EH (cell line): ENCODE measurements around the gene USP5.

Experiments
- DNase-seq: peaks from one replicate; pipeline ENCODE4 v3.0.0-alpha.2; 2015; ENCODE audit warnings: low read depth

The USP5 gene

DNA sequence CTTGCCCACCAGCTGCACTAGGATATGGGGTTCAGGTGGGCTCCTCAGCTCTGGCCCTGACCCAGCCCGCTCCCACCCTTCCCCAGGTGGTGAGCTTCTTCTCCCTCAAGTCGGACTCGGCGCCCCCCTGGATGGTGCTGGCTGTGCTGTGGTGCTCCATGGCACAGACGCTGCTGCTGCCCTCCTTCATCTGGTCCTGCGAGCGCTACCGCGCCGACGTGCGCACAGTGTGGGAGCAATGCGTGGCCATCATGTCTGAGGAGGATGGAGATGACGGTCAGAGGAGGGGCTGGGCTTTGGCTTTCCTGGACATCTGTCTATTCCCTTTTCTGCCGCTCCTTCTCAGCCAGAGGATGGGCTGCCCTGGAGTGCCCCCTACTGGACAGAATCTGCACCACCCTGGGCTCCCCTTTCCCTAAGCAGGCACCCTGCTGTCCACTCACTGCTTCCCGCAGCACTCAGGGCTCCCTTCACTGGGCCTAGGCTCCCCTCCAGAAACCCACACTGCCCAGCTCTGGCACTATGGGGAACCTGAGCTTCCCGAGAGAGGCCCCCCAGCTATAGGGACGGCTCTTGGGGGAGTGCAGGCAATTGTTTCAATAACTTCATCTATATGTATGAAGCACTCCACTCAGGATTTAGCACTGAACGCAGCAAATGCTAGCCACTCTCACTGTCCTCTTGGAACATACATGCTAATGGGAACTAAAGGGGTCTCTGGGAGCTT, 26.4 kb upstream of the USP5 start:
- DNase-seq, result peak; percentile 91

DNA sequence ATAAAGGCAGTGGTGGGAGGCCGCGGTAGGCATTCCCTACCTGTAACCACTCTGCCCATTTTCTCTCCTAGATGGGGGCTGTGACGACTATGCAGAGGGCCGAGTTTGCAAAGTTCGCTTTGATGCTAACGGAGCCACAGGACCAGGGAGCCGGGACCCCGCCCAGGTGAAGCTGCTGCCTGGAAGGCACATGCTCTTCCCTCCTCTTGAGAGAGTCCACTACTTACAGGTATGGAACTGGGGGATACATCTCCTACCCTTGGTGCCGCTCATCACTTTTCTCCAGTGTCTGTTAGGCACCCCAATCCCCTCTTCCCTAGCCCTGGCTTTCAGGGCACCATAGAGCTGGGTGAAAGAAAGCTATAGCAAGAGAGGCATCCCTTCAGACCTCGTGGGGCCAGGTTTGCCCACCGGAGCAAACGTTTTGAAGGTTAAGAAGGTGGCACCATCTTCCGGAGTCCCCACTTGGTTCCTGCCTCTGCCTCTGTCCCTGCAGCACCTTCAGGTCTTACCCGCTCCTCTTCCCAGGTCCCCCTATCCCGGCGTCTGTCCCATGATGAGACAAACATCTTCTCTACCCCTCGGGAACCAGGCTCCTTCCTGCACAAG, 25.7 kb upstream of the USP5 start:
- no peak for DNase-seq

DNA sequence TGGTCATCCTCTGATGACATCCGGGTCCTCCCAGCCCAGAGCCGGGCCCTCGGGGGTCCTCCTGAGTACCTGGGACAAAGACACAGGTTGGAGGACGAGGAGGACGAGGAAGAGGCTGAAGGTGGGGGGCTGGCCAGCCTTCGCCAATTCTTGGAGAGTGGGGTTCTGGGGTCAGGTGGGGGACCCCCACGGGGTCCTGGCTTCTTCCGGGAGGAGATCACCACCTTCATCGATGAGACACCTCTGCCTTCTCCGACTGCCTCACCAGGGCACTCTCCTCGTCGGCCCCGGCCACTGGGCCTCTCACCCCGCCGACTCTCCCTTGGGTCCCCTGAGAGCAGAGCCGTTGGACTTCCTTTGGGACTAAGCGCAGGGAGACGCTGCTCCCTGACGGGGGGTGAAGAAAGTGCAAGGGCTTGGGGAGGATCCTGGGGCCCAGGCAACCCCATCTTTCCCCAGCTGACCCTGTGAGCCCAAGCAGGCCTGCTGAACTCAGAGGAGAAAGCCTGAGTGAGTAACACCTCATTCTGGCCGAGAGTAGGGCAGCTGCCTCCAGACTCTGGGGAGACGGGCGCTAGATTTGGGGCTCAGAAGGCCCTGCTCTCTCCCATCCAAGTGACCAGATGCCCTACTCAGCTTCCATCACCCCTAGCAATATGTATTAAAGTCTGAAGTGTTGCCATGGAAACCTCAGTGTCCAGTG, 25.1 kb upstream of the USP5 start:
- DNase-seq, result no peak

DNA sequence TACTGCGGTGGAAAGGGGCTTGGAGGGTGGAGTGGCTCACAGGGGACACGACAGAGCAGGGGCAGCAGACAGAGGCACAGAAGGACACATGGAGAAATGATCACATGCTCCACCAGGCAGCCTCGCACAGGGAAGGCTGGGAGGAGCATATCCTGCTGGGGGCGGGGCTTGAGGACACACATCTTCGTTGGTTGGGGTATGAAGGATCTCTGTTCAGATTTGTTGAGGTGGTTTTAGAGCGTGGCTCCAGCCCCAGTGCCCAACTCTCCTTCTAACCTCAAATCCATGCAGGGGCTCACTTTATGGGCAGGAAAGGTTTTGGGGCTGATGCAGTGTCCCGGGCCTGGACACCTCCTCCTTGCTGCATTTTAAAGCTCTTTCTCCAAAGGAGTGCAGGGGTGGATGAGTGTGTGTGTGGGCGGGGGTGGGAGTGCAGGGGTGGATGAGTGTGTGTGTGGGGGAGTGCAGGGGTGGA, 24.5 kb upstream of the USP5 start:
- peak; percentile 87 for DNase-seq

DNA sequence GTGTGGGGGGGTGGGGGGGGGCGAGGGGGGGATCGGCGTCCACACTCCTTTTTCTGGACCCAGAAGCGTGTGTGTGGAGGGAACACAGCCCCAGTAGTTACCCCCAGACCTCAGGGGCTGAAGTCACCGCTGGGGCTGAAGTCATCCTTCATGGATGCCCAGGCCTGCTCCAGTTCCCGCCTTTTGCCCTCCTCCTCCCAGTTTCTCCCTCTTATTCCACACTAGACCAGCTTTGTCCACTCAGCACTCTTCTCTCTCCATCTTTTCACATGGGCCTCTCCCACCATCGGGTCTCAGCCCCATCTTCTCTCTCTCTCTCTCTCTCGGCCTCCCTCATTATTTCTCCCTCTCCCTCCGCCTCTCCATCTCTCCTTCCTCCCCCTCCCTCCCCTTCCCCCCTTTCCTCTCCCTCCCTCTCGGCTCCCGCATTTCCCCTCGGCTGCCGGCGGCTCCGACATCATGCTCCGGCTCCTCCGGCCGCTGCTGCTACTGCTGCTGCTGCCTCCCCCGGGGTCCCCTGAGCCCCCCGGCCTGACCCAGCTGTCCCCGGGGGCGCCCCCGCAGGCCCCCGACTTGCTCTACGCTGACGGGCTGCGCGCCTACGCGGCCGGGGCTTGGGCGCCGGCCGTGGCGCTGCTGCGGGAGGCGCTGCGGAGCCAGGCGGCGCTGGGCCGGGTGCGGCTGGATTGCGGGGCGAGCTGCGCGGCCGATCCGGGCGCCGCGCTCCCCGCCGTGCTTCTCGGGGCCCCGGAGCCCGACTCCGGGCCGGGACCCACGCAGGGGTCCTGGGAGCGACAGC, 23.8 kb upstream of the USP5 start, which contains the start of gene P3H3:
P3H3 (plus strand) TSS at position 426 of the 799 bp plus-strand sequence; CDS start at position 460, 34 bp downstream.
- peak; percentile 67 for DNase-seq

DNA sequence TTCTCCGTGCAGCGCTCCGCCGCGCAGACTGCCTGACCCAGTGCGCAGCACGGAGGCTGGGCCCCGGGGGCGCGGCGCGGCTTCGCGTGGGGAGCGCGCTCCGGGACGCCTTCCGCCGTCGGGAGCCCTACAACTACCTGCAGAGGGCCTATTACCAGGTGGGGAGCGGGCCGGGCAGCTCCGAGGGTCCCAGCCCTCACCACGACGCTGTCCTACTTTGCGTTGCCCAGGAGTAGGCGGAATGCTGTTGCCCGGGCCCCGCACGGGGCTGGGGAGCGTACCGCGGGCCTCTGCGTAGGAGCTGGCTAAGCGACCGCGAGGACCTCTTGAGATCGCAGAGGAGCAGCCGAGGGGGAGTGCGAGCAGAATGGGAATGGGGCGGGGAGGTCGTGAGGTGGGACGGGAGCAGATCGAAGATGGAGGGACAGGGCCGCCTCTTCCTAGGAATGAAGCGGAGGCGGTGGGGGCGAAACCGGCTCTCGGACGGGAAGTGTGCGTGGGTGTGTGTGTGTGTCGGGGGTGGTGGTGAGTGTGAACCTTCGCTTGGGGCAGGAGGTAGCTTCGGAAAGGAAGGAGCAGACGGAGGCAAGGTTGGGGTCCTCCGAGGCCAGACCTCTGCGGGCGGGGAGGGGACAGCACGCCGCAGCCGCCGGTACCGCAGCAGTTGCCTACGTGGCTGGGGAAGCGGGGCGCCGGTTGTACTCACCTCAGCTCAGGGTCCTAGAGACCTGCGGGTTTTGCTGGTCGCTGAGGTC, 23.0 kb upstream of the USP5 start:
- DNase-seq, result peak; percentile 67

DNA sequence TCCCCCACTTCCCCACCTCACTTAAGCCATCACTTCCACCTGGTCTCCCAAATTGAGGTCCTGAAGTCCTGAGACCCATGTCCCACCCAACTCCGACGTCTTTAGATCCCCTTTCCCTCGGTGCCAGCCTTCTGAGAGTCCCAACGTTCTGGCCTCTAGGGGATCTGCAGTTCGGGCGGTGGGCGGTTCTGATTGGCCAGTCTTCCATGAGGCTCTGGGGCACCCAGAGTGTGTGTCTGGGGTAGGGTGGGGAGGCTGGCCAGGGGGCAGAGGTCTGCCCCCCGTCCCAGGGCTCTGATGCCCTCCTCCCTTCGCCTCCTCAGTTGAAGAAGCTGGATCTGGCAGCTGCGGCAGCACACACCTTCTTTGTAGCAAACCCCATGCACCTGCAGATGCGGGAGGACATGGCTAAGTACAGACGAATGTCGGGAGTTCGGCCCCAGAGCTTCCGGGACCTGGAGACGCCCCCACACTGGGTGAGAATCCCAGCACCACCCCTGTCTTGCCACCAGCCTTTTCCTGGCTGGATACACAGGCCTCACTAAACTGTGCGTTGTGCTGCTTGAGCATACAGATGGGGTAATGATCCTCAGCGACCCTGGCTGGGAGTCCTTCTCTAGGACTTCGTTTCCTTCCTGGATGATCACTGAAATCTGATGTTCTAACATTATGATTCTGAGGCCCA, 22.3 kb upstream of the USP5 start:
- DNase-seq, result peak; percentile 68

DNA sequence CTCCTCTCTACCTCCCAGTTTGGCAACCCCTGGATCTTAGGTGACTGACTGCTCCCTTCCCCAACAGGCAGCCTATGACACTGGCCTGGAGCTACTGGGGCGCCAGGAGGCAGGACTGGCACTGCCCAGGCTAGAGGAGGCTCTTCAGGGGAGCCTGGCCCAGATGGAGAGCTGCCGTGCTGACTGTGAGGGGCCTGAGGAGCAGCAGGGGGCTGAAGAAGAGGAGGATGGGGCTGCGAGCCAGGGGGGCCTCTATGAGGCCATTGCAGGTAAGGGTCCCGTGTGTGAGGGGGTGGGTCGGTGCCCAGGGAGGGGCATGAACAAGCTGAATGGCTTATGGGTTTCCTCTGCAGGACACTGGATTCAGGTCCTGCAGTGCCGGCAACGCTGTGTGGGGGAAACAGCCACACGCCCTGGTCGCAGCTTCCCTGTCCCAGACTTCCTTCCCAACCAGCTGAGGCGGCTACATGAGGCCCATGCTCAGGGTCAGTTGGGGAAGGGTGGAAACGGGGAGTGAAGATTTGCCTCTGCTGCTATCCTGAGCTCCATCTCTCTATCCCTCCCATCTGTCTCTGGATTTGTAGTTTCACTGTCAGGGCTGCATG, 21.6 kb upstream of the USP5 start:
- DNase-seq, result no peak

DNA sequence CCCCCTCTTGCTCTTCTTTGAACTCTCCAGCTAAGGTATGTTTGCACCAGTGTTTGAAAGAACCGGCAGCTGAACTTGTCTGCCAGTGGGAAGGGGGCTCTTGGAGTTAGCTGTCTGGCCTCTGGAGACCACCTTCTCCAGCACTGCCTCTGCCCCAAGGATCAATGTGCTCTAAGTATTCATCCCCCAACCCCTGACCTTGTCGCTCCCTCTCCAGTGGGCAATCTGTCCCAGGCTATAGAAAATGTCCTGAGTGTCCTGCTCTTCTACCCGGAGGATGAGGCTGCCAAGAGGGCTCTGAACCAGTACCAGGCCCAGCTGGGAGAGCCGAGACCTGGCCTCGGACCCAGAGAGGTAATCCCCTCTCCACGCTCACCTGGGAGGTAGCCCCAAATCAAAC, 21.0 kb upstream of the USP5 start:
- DNase-seq, result no peak

DNA sequence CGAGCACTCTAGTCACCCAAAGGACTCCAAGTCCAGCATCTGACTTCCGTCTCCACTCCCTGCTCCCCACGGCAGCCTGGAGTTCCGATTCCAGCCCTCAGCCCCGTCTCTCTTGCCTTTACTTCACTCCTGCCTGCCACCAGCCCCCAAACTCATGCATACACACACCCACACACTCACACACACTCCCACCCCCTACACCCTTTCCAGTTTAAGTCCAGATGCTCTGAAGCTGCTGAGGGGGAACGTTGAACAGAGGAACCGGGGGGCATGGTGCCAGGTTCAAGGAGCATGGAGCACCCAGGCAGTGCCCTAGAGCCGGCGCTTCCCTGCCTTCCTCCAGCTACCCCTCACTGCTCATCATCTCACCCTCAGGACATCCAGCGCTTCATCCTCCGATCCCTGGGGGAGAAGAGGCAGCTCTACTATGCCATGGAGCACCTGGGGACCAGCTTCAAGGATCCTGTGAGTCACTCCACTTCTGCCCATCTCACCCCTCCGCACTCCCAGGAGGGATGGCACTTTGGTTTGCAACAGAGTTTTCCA, 20.4 kb upstream of the USP5 start:
- DNase-seq, result no peak

DNA sequence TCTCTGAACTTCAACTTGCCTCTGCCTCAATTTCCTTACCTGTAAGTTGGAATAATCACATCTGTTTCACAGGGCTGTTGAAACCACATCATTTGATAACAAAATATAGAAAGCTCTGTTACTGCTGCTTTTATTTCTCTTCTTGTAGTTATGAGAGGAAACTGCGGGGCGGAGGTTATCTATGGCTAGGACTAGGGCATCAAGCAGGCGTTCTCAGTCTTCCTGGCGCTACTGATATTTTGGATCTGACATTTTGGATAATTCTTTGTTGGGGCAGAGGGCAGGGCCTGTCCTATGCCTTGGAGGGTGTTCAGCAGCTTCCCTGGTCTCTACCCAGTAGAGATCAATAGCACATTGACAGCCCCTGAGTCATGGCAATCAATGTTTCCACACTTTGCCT, 19.8 kb upstream of the USP5 start:
- DNase-seq, result no peak

DNA sequence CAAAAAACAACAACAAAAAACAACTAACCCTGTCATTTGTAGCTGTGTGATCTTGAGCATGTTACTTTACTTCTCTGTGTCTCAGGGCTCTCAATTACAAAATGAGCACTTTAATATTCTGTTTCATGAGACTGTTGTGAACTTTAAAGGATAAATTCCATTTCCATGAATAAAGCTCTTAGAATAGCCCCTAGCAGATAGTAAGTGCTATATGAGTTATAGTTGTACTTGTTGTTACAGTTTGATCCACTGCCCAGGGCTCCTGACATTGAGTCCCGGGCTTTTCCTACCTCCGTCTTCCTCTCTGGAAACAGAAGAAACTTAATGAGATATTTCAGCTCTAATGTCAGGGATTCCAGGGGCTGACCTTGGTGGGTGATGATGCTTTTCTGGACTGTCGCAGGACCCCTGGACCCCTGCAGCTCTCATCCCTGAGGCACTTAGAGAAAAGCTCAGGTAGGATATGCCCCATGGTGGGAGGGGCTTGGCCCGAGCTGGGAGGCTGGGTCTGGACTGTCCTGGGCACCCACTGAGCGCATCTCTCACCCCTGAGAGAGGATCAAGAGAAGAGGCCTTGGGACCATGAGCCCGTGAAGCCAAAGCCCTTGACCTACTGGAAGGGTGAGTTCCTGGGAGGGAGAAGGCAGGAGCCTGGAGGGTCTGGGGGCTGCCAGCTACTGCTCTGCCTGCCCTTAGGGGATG, 18.6 kb upstream of the USP5 start:
- DNase-seq, result peak; percentile 57

DNA sequence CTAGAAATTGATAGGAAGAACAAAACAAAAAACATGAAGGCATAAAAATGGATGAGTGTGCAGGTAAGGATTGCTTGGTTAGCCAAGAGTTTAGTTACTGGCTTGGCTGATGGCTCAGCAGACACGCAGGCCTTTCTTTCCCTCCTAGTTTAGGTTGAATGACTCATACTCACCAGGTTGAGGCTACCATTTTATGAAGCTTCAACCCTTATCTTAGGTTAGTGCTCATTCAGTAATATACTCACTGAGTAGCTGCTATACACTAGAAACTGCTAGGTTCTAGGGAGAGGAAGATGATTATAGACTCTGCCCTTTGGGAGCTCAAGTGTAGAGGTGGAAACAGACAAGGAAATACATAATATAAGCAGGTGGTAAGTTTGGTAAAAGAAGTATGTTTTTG, 17.7 kb upstream of the USP5 start:
- DNase-seq, result no peak

DNA sequence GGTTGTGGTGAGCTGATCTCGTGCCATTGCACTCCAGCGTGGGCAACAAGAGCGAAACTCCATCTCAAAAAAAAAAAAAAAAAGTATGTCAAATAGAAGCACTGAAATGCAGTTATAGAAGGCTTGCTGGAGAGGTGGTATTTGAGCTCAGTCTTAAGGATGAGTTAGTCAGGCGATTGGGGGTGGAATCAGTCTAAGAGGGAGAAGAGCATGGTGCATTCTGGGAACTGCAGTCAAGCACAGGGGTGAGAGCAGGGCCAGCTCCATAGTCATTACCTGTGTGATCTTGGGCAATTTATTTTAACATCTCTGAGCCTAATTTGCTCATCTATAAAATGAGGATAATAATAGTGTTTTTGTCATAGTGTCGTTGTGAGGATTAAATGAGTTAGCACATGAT, 17.1 kb upstream of the USP5 start:
- no peak for DNase-seq

DNA sequence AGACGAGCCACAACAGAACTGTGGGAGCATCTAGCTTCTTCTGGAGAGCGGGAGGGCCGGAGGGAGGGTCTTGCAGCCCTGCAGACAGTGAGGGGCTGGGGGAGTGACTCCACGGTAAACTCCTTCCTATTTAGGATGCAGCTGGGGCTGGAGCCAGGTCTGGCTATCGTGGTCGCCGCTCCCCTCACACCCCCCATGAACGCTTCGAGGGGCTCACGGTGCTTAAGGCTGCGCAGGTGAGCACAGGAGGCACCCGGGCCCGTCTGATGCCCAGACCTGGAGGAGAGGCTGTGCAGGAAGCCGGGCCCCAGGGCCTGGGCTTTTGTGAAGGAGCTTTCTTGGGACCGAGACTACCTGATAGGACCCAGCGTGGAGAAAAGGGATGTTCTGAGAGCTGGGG, 15.1 kb upstream of the USP5 start:
- DNase-seq, result no peak

DNA sequence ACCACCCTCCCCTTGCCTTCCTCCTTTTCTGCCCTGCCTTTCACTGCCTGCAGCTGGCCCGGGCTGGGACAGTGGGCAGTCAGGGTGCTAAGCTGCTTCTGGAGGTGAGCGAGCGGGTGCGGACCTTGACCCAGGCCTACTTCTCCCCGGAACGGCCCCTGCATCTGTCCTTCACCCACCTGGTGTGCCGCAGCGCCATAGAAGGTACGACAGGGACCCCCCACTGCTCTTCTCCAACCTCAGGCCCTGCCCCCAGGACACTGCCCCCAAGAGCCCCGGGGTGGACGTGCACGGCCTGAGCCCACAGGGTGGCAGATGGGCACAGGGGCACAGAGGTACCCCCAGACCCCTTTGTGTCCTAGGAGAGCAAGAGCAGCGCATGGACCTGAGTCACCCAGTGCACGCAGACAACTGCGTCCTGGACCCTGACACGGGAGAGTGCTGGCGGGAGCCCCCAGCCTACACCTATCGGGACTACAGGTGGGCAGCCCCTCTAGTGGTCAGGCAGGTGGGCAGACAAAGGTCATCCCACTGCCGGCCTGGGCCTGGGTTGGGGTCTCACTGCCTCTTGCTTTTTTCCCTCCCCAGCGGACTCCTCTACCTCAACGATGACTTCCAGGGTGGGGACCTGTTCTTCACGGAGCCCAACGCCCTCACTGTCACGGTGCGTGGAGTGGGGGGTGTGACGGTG, 14.4 kb upstream of the USP5 start:
- DNase-seq, result no peak

DNA sequence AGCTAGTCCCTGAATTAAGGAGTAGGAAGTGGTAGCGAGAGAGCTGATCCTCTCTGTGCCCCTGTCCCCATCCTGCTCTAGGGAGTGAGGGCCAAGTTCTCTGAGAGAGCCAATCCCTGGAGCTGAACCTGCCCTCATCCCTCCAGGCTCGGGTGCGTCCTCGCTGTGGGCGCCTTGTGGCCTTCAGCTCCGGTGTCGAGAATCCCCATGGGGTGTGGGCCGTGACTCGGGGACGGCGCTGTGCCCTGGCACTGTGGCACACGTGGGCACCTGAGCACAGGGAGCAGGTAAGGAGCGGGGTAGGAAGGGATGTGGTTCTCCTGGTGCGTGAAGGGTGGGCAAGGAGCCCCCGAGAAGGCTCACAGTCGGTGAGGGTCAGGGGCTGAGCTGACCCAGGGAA, 13.1 kb upstream of the USP5 start:
- DNase-seq, result no peak

DNA sequence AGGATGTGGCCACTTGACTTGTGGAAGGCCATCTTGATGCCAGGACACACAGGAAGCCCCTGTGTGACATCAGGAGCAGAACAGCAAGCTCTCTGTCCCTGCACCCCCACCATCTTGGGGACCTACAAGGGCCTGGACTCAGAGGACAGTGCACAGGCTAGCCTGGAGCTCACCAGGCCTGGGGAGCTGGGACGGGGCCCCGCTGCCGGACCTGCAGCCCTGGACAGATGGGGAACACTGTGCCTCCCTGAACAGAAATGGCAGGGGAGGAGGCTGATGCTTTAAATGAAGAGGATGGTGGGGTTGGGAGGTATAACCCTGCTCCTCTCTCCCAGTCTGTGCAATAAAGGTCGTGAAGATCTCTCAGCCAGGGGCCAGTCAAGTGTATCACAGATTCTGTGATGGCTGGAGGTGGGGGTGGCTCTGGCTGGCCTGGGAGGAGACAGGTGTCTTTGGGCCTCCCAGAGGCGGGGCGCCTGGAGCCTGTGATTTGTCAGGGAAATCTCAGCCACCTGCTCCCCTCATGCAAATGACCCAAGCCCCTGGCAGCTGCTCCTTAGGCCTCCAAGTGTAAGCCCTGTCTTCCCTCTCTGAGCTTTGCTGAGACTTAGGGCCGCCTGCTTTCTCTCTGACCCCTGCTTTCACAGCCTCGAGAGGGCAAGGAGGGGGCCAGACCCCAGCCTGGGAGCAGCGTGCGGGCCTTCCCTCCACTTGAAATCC, 12.3 kb upstream of the USP5 start:
- DNase-seq, result no peak
